SU-DHL-6 (cell line): ENCODE data around the gene ADCY5.

ENCODE experiments used
- EZH2phosphoT487 ChIP-seq: fragments of 200-600 bp; sonication (generic), shearing (Covaris generic); conservative IDR thresholded peaks from 2 replicates; pipeline ENCODE4 v1.6.1; 2018; ENCODE audit warnings: mild to moderate bottlenecking, antibody characterized with exemption, low read length, moderate library complexity, mixed read lengths
- TF ChIP-seq, protein P1 (sequence below): fragments of 200-600 bp; sonication (generic); IDR thresholded peaks from one replicate; pipeline ENCODE4 v1.5.1; 2017; ENCODE audit warnings: antibody characterized with exemption, mild to moderate bottlenecking, low read length, moderate library complexity; ENCODE audit not compliant: insufficient read depth, poor library complexity, severe bottlenecking

DNA sequence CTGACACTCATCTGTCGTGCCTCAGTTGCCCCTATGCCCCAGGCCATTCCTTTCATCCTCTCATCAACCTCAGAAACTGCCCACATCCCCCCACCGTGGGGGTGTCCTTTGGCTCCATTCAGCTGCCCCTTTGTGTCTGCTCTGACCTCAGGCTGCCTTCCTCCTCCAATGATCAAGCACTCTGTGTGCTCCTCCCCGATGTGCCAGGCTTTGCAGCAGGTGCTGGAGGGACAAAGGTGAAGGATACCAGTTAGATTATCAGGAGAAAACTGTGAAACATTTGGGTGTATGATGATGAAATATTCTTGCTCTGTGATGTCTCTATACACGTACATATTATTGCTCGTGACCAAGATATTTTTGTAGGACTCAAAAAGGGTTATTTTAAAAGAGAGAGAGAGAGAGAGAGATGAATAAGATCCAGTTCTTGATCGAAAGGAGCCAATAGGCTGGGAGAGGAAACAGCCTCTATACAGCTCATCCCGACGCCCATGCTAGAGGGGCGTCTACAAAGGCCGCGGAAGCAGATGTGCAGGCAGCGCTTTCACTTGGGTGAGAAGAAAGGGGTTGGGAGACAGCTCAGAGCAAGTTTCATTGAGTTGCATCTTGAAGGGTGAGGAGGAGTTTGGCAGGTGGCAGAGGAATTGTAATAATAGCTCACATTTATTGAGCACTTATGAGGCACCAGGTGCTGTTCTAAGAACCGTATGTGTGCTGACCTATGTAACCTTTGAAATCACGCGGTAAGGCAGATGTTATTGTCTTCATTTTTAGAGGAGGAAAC, 28.3 kb upstream of the ADCY5 start:
- TF ChIP-seq, protein P1, sequence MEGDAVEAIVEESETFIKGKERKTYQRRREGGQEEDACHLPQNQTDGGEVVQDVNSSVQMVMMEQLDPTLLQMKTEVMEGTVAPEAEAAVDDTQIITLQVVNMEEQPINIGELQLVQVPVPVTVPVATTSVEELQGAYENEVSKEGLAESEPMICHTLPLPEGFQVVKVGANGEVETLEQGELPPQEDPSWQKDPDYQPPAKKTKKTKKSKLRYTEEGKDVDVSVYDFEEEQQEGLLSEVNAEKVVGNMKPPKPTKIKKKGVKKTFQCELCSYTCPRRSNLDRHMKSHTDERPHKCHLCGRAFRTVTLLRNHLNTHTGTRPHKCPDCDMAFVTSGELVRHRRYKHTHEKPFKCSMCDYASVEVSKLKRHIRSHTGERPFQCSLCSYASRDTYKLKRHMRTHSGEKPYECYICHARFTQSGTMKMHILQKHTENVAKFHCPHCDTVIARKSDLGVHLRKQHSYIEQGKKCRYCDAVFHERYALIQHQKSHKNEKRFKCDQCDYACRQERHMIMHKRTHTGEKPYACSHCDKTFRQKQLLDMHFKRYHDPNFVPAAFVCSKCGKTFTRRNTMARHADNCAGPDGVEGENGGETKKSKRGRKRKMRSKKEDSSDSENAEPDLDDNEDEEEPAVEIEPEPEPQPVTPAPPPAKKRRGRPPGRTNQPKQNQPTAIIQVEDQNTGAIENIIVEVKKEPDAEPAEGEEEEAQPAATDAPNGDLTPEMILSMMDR: no peak
- TF ChIP-seq EZH2phosphoT487: no peak
